HepG2 (cell line): ENCODE measurements around the gene MAN2A2. TPM values are rescaled to one million over a fixed set of nuclear protein-coding genes. Genes with fewer than 3 reads are reported as not detected.

Experiments used
- CBX5 ChIP-seq: sonication (generic); formaldehyde crosslinking; IDR thresholded peaks from 2 replicates; pipeline ENCODE4 v1.4.0; 2020; ENCODE audit warnings: missing genetic modification reagents, borderline replicate concordance
- ETS1 ChIP-seq: sonication (generic); formaldehyde crosslinking; IDR thresholded peaks from 2 replicates; pipeline ENCODE4 v1.4.0; 2020; ENCODE audit warnings: missing genetic modification reagents
- FOXA3 ChIP-seq: IDR thresholded peaks from 2 replicates; pipeline ENCODE4 v1.6.1; 2016; ENCODE audit warnings: missing genetic modification reagents, missing compliant biosample characterization
- GATA4 ChIP-seq: sonication (generic); IDR thresholded peaks from 2 replicates; pipeline ENCODE4 v1.6.1; 2016; ENCODE audit warnings: antibody characterized with exemption, low read depth, borderline replicate concordance
- HIVEP1 ChIP-seq: sonication (generic); formaldehyde crosslinking; IDR thresholded peaks from 2 replicates; pipeline ENCODE4 v1.4.0; 2020; ENCODE audit warnings: mild to moderate bottlenecking, missing genetic modification reagents
- HMGXB4 ChIP-seq, 2 experiments: sonication (generic) in 1 of 2; formaldehyde crosslinking in 1 of 2; IDR thresholded peaks; 2 replicates each; pipeline versions ENCODE4 v1.4.0 to v1.6.1; 2018 to 2020; ENCODE audit warnings: missing genetic modification reagents in 2 of 2, borderline replicate concordance in 1 of 2, low read depth in 1 of 2, mild to moderate bottlenecking in 1 of 2, missing biosample characterization in 1 of 2
- KAT2B ChIP-seq: fragments of 150-350 bp; IDR thresholded peaks from 2 replicates; pipeline ENCODE4 v1.6.1; 2014; ENCODE audit warnings: low read depth, low read length, borderline replicate concordance
- PLRG1 ChIP-seq: fragments of 450-650 bp; conservative IDR thresholded peaks from 2 replicates; pipeline ENCODE4 v1.6.1; 2016
- PRDM10 ChIP-seq: sonication (generic); formaldehyde crosslinking; IDR thresholded peaks from 2 replicates; pipeline ENCODE4 v1.4.0; 2020; ENCODE audit warnings: low read depth, missing genetic modification reagents
- RXRA ChIP-seq: sonication (generic); formaldehyde crosslinking; IDR thresholded peaks from 2 replicates; pipeline ENCODE4 v1.5.1; 2020; ENCODE audit warnings: missing genetic modification reagents
- TP53 ChIP-seq: sonication (generic); formaldehyde crosslinking; conservative IDR thresholded peaks from 2 replicates; pipeline ENCODE4 v1.4.0; 2020; ENCODE audit warnings: missing genetic modification reagents
- ZFP36 ChIP-seq: fragments of 150-350 bp; IDR thresholded peaks from 2 replicates; pipeline ENCODE4 v1.6.1; 2018; ENCODE audit warnings: borderline replicate concordance, low read length, low read depth; ENCODE audit not compliant: partially characterized antibody
- ZHX1 ChIP-seq: sonication (generic); formaldehyde crosslinking; IDR thresholded peaks from 2 replicates; pipeline ENCODE4 v1.8.1; 2022; ENCODE audit warnings: low read depth, mild to moderate bottlenecking, missing genetic modification reagents
- ZKSCAN1 ChIP-seq: fragments of 150-350 bp; IDR thresholded peaks from 2 replicates; pipeline ENCODE4 v1.6.1; 2014; ENCODE audit warnings: low read length
- ZNF282 ChIP-seq: fragments of 450-650 bp; IDR thresholded peaks from 2 replicates; pipeline ENCODE4 v1.6.1; 2018; ENCODE audit not compliant: partially characterized antibody
- ZNF660 ChIP-seq: sonication (generic); formaldehyde crosslinking; IDR thresholded peaks from 2 replicates; pipeline ENCODE4 v1.5.1; 2020; ENCODE audit warnings: mild to moderate bottlenecking, low read depth, missing genetic modification reagents, borderline replicate concordance
- ZSCAN5A ChIP-seq: sonication (generic); formaldehyde crosslinking; IDR thresholded peaks from 2 replicates; pipeline ENCODE4 v1.8.0; 2022; ENCODE audit warnings: mild to moderate bottlenecking, missing genetic modification reagents, borderline replicate concordance
- polyA plus RNA-seq, 8 experiments: library from polyadenylated mRNA; depleted of rRNA in 3 of 8; stranded (reverse) in 7 of 8; unstranded in 1 of 8; fragments of >200 nt; fragmentation: Illumina TruSeq in 4 of 8; extraction: Trizol in 4 of 8; gene quantifications; 2 replicates each; pipeline versions ENCODE4 v1.2.1 to v1.2.3, GENCODE V29; 2011 to 2016; ENCODE audit warnings: low read depth in 4 of 8, missing spikeins in 1 of 8, mixed read lengths in 1 of 8; ENCODE audit not compliant: insufficient read depth in 1 of 8
- total RNA-seq, 5 experiments: library from RNA; depleted of rRNA; stranded (reverse); fragments of >200 nt; fragmentation: Illumina TruSeq; extraction: Trizol; gene quantifications; 2 replicates each; pipeline ENCODE4 v1.2.3, GENCODE V29; 2016; ENCODE audit warnings: low read depth in 1 of 5

MAN2A2 gene
- total and polyA plus RNA-seq, 2 of the 13 experiments (the other 11 are each of a cell fraction or from before 2014, with no cell fraction given): 17.5 to 51.5 TPM

GRCh38 chr15:90859234-90860131, 43.6 kb upstream of the MAN2A2 start (continued):
- no peak for TF ChIP-seq HMGXB4 (CRISPR knock-in tag; IDR thresholded peaks at IDR 0.05; ENCODE audit: borderline replicate concordance in 1 of 2, low read depth in 1 of 2)
- 0 out of 2 replicates have a peak, but pooled peaks have one; percentile 20 for TF ChIP-seq ZHX1 (CRISPR knock-in tag)
- no peak for TF ChIP-seq ZNF282
- no peak for TF ChIP-seq GATA4
- no peak for TF ChIP-seq ZSCAN5A (CRISPR knock-in tag)
- TF ChIP-seq PRDM10 (CRISPR knock-in tag): no peak
- TF ChIP-seq HIVEP1 (CRISPR knock-in tag): no peak
- no peak for TF ChIP-seq ZKSCAN1
- peak; percentile 91 for TF ChIP-seq KAT2B
- TF ChIP-seq CBX5 (CRISPR knock-in tag): peak; percentile 58
- no peak for TF ChIP-seq ETS1 (CRISPR knock-in tag)
- TF ChIP-seq FOXA3 (CRISPR knock-in tag): peak; percentile 39; the same call in 1 of the 2 replicates
- no peak for TF ChIP-seq PLRG1
- 0 out of 2 replicates have a peak, but pooled peaks have one; percentile 19 for TF ChIP-seq RXRA (CRISPR knock-in tag)
- TF ChIP-seq TP53 (CRISPR knock-in tag): no peak
- TF ChIP-seq ZFP36: no peak
- no peak for TF ChIP-seq ZNF660 (CRISPR knock-in tag)
